Measurements from ENCODE around the gene MYO6.

Gene MYO6

DNA sequence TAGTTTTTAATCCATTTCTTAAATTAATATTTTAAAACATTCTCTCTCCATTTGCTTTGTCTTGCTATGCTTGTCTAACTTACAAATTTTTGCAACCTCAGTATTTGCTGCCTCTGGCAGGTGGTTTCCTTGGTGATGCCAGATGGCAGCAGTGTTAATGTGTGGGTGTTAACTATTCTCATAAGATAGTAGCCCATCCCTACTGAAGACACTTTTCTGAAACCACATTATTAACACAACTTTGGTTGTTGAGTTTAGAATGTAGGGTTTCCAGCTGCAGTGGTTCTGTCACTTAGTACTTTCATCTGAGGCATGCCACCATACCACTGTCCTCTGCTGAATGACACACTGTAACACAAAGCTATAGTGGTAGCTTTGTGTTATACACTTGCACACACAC, 75.1 kb downstream of the MYO6 start:
- no peak for DNase-seq (ENCODE audit: low read depth, low spot score)

GRCh38 chr6:75827163-75827562, 78.1 kb downstream of the MYO6 start:
- DNase-seq (ENCODE audit: low read depth, low spot score): no peak

GRCh38 chr6:75830959-75831885, 82.2 kb downstream of the MYO6 start:
- no peak for DNase-seq (ENCODE audit: low read depth, low spot score)

- DNase-seq (ENCODE audit: low read depth, low spot score): no peak
Observed at GRCh38 chr6:75834447-75834846, 85.4 kb downstream of the MYO6 start.

DNA sequence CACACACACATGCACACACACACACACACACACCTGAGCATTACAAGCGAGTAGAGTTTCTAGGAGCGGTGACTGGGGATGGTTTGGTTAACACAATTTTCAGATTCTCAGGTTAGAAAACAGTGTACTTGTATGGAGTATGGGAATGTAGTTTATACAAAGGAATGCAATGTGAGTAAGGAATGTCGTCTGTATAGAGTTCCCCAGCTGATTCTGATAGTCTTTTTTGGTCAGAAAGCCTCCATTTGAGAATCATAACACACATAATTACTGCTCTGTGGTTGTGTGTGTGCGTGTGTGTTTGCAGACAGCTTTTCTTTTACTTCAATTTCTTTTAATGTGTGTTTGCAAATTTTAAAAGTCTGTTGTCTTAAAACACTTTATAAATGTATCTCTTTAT, 93.2 kb downstream of the MYO6 start:
- no peak for DNase-seq (ENCODE audit: low read depth, low spot score)

DNA sequence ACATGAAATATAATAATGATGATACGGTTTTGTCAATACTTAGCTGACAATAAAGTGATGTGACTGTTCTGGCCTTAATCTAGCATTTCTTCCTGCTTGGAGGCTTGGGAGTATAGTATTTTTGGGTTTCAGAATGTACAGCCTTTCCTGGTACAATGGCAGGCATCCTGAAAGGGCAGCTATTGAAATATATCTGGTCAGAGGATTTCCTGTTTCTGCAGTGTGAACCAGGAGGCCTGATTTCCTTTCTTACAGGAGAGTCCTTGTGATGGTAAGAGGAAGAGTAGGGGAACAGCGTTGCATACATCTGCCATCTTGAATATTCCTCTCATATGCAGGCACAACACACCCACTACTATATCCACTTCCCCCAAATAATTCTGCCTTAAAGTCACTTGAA, 93.7 kb downstream of the MYO6 start:
- DNase-seq (ENCODE audit: low read depth, low spot score): no peak

DNA sequence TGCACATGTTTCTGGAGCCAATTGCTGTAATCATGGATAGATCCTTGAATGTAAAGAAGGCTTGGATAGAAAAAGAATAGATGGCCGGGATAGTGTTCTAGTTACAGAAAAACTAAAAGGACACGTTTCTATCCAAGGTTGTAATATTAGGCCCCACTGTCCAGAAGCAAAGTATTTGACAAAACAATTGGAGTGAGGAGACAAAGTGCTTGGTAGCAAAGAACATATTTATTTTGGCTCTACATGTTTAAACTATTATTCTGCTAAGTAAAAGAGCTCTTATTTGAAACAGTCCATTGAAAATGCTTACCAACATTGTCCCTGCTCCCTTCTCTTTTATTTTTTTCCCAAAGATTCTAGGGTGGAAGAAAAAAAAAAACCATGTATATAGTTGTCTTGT, 94.4 kb downstream of the MYO6 start:
- DNase-seq (ENCODE audit: low read depth, low spot score): no peak

DNA sequence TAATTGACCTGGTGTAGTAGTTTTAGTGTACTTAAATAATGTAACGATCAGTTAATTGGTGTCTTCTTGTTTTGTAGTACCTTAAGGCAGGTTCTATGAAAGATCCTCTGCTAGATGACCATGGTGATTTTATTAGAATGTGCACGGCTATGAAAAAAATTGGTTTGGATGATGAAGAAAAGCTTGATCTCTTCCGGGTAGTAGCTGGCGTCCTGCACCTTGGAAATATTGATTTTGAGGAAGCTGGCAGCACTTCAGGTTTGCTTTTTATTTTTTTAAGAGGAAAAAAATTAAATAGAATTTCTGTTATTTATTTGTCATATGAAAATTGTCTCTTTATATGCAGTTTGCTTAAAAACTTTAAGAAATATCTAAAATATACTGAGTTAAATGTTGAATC, 99.2 kb downstream of the MYO6 start:
- DNase-seq (ENCODE audit: low read depth, low spot score): no peak

DNA sequence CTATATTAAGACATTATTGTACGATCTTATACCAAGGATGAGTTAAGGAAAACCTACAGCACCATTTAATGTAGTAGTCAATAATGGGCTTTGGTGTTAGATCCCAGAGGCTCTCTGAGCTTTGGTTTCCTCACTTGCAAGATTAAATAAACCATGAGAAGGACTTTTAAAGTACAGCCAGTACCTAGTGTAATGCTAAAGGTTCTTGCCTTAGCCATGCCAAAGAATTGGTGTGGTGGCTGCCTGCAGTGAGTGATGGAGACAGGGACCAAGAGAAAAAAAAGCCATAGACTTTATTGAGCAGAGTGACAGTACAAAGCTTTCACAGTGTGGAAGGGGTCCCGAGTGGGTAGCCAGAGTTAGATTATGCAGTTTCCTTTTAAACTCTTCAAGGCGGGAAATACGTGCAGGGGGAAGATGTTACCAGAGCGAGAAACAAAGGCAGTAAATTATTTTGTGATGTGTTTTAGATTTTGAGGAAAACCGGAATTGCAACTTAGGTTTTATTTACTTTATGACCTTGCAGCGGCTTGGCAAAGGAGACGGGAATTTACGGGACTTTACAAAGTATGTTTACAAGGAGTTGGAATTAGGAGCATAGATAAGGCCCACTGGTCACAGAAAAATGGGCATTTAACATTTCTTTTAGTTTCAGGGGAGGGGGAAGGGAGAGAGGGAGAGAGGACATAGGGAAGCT, 100.4 kb downstream of the MYO6 start:
- DNase-seq (ENCODE audit: low read depth, low spot score): no peak

DNA sequence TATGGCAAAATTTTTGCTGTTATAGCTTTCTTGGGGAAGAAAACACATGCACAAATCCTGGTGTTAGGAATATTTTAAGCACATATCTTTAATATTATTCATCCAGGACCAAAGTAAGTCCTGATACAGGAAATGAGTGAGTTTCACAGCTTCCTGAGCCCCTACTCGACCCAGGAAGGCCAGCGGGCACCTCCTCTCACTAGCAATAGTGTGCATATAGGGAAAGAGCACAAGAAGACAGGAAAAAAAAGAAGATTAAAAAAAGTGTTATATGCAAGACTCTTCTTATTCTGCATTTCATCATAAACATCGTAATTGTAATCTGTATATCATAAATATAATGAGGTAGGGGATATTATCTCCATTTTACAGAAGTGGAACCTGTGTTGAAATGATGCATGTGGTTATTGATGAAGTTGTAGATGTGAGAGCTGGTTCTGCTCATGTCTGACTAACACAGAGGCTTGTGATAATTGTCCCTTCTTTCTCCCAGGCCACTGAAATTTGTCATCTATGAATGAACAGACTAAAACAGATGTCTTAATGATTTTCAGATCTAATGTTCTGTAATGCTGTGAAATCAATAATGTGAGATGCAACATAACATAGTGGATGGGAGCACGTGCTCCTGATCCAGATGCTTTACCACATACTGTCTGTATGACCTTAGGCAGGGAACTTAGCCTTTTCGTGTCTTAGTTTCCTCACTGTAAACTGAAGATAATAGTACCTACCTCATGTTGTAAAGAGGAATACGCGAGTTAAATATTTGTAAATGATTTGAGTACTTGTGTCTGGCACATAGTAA, 101.2 kb downstream of the MYO6 start:
- DNase-seq (ENCODE audit: low read depth, low spot score): no peak

DNA sequence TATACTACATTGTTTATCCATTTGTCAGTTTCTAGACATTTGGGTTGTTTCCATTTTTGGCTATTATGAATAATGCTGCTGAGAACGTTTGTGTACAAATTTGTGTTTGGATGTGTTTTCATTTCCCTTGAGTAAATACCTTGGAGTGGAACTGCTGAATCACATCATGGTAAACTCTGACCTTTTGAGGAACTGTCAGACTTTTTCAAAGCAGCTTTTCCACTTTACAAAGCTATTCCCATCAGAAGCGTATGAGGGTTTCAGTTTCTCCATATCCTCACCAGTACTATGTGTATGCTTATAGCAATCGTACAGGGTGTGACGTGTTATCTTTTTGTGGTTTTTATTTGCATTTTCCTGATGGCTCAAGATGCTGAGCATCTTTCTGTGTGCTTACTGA, 103.7 kb downstream of the MYO6 start:
- no peak for DNase-seq (ENCODE audit: low read depth, low spot score)

GRCh38 chr6:75853806-75854205, 104.8 kb downstream of the MYO6 start:
- no peak for DNase-seq (ENCODE audit: low read depth, low spot score)

DNA sequence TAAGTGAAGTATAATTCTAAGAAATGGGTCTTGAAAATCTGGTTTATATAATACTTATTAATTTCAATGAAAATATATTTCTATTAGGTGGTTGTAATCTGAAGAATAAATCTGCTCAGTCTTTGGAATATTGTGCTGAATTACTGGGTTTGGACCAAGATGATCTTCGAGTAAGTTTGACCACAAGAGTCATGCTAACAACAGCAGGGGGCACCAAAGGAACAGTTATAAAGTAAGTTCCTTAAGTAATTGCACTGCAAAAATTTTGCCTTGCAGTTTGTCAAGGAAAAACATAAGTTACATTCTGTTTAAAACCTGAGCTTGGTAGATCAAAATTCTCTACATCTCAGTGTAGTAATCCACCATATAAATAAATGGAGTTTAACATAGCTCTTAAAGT, 106.0 kb downstream of the MYO6 start:
- DNase-seq (ENCODE audit: low read depth, low spot score): peak; percentile 27

DNA sequence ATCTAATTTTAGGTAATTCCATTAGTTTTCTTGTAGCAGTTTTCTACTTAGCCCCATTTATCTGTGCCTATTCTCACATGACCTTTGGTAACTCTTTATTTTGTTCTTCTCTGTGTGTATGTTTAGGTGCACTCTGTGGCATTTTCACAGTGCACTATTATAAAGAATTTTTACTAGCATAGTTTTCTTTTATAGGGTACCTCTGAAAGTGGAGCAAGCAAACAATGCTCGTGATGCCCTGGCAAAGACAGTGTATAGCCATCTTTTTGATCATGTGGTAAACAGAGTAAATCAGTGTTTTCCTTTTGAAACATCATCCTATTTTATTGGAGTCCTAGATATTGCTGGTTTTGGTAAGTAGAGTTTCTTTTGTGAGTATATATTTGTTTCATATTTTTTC, 107.9 kb downstream of the MYO6 start:
- DNase-seq (ENCODE audit: low read depth, low spot score): no peak

- no peak for DNase-seq (ENCODE audit: low read depth, low spot score)
Observed at GRCh38 chr6:75863001-75863400, 114.0 kb downstream of the MYO6 start.

- DNase-seq (ENCODE audit: low read depth, low spot score): no peak
Observed at GRCh38 chr6:75863784-75864183, 114.7 kb downstream of the MYO6 start.

DNA sequence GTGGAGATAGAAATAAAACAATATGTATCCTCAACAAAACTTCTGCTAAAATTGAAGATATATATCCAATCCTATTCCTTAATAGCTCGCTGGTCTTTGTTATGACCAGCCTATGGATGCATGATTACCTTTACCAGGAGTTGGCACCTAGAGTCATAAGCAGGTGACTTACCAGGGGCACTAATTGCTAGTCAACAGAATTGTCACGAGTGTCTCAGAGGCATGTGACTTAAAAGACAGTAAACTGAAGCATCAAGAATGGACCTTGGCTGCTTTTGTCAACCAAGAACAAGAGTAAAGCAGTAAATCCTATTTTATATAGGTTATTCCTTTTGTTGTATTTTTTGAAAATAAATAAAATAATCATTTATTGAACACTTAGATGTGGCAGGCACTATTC, 115.4 kb downstream of the MYO6 start:
- no peak for DNase-seq (ENCODE audit: low read depth, low spot score)

DNA sequence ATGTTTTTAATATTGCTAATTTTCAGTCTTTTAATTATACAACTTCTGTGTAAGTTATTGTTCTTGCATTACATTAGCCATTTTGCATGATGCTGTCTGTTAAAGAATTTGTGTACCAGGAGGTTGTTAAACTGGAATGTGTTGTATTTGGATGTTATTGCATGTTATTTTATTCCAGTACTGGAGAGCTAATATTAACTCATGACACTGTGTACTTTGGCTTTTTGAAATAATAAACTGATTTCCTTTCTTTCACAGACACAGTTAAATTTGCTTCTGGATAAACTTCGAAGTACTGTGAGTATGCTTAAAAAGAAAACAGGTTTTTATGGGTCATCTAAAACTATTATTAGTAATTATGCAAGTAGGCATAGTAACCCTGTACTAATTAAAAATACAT, 121.3 kb downstream of the MYO6 start:
- DNase-seq (ENCODE audit: low read depth, low spot score): no peak

- DNase-seq (ENCODE audit: low read depth, low spot score): no peak
Observed at GRCh38 chr6:75874224-75874623, 125.2 kb downstream of the MYO6 start.

GRCh38 chr6:75876152-75876551, 127.1 kb downstream of the MYO6 start:
- DNase-seq (ENCODE audit: low read depth, low spot score): no peak

DNA sequence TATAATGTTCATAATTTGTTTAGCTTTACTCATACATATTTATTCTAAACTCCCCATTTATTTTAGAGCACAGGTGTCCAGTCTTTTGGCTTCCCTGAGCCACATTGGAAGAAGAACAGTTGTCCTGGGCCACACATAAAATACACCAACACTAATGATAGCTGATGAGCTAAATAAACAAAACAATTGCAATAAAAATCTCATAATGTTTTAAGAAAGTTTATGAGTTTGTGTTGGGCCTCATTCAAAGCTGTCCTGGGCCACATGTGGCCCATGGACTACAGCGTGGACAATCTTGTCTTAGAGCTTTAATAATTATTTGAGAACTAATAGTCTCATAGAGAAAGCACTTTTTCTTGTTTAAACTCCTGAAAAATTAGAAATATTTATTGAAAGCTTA, 131.3 kb downstream of the MYO6 start:
- DNase-seq (ENCODE audit: low read depth, low spot score): no peak

- peak; percentile 6 for DNase-seq (ENCODE audit: low read depth, low spot score)
Observed at GRCh38 chr6:75882734-75883133, 133.7 kb downstream of the MYO6 start.

All from brain pericyte (primary cell).